ENCODE measurements around the gene CDCA7.

CDCA7 gene

GRCh38 chr2:173404841-173405750 is 50.4 kb downstream of the CDCA7 start:
- no peak for DNase-seq

DNA sequence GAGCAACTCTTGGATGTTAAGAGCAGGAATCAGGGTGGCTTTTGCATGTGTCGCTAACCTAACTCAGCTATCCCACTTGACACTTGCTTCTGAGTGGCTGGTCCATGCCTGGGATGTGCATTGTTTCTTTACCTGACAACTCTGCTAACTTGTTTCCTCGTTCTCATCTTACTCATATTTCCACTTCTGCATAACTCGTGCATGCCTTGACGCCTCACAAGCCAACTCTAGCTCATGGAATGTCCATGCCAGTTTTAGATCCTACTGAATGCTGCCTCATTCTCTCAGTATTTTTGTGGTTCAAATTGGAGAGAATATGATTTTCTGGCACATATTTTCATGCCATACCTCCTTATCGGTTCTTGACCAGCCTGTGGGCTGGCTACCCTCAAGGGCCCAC is 52.5 kb downstream of the CDCA7 start:
- peak; percentile 38 for DNase-seq

- peak; percentile 66 for DNase-seq
Measured at GRCh38 chr2:173407646-173408045, 53.0 kb downstream of the CDCA7 start.

GRCh38 chr2:173410579-173410978 is 55.9 kb downstream of the CDCA7 start:
- DNase-seq = no peak

- no peak for DNase-seq
Measured at GRCh38 chr2:173412628-173413027, 58.0 kb downstream of the CDCA7 start.

- peak; percentile 84 for DNase-seq
Measured at GRCh38 chr2:173414823-173415322, 60.2 kb downstream of the CDCA7 start.

DNA sequence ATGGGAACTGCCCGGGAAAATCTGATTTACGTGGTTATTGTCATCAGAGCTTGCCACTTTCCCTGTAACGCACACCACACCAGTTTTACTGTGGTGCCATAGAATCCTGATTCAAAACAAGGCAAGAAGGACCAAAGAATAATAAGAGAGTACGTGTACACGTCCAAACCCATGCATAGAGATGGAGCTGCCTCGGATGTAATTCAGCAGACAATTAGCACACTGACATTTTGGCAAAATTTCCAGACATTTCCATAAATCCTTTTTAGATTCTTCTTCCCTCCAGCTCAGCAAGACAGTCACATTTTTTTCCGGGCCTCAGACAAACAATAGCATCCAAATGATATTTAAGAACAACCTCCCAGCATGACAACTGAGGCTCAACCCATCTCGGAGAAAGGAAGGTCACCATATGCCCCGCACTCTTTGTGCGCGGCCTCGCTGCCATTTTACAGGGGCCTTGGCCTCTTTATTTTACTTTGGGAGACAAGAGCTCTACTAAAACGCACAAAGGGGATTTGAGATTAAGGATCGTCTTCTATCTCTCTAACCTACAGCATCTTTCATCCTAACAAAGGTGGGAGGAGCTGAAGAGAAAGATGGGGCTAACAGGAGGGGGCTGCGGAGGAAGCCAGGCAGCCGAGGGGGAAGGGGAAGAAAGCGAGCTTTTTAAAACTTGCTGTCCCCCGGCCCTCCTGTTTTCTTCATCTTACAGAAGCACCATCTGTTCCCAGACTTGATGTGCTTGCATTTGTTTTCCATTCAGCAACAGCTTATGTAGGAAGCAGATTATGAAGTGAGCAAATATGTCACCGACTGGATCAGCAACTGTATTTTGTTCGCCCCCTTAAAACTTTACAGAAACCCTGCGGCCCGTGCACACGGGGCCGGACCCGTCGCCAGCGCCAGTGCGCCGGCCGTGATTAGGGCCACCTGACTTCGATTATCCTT is 61.0 kb downstream of the CDCA7 start:
- peak; percentile 27 for DNase-seq

DNA sequence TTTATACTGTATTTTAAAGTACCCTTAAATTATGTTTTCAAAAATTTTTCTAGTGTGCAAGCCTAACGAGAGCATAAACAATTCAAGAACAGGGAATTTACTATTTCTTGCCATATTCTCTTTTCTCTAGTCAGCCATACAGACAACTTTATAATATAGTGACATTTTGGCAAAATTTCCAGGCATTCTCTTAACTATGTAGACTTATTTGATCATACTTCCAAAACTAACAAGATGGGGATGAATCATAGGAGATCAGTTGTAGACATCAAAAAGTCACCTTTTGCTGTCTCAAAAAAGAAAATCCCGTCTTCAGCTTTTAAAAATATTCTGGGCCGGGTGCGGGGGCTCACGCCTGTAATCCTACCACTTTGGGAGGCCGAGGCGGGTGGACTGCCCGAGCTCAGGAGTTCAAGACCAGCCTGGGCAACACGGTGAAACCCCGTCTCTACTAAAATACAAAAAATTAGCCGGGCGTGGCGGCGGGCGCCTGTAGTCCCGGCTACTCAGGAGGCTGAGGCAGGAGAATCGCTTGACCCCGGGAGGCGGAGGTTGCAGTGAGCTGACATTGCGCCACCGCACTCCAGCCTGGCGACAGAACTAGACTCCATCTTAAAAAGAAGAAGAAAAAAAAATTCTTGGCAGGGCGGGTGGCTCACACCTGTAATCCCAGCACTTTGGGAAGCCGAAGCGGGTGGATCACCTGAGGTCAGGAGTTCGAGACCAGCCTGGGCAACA is 61.9 kb downstream of the CDCA7 start:
- peak; percentile 36 for DNase-seq

- no peak for DNase-seq
Measured at GRCh38 chr2:173417341-173417740, 62.7 kb downstream of the CDCA7 start.

DNA sequence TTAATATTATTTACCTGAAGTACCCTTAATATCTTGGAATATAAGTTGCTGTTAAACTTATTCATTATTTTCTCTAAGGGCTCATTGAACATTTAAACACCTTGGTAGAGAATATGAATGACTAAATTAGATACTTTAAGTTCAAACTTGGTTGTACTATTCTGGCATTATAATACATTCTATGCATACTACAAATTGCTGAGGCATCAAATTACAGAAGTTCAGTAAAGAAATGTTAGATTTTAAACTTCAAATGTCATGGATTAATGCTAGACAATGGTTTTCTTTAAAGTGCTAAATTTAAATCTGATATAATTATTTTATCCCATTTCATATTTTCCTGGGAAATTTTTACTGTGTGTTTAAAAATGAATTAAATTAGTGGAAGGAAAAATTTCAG is 63.1 kb downstream of the CDCA7 start:
- no peak for DNase-seq
